K562 (cell line): Measurements from ENCODE around the gene CAPZA1. TPM values are rescaled to one million over a fixed set of nuclear protein-coding genes. Genes with fewer than 3 reads are reported as not detected.

Experiments used
- DNMT1 ChIP-seq: fragments of 450-650 bp; IDR thresholded peaks from 2 replicates; pipeline ENCODE4 v1.6.1; 2016; ENCODE audit warnings: antibody characterized with exemption, mild to moderate bottlenecking
- DPF2 ChIP-seq: fragments of 450-650 bp; IDR thresholded peaks from 2 replicates; pipeline ENCODE4 v1.6.1; 2016
- HDAC8 ChIP-seq: fragments of 450-650 bp; IDR thresholded peaks from 2 replicates; pipeline ENCODE4 v1.6.1; 2016; ENCODE audit warnings: mild to moderate bottlenecking, missing genetic modification characterization, moderate library complexity, missing compliant biosample characterization
- HES1 ChIP-seq: fragments of 450-650 bp; IDR thresholded peaks from 2 replicates; pipeline ENCODE4 v1.6.1; 2016; ENCODE audit warnings: low read depth, mild to moderate bottlenecking, moderate library complexity
- IRF9 ChIP-seq: fragments of 450-650 bp; IDR thresholded peaks from 2 replicates; pipeline ENCODE4 v1.6.1; 2016; ENCODE audit warnings: missing biosample characterization, missing genetic modification characterization
- KAT7 ChIP-seq: sonication (generic); formaldehyde crosslinking; IDR thresholded peaks from 2 replicates; pipeline ENCODE4 v1.8.0; 2022; ENCODE audit warnings: missing genetic modification reagents, mild to moderate bottlenecking, borderline replicate concordance
- NR2F6 ChIP-seq: fragments of 450-650 bp; formaldehyde crosslinking; IDR thresholded peaks from 2 replicates; pipeline ENCODE4 v1.4.0; 2020; ENCODE audit warnings: mild to moderate bottlenecking
- ZBTB1 ChIP-seq: sonication (generic); formaldehyde crosslinking; IDR thresholded peaks from 2 replicates; pipeline ENCODE4 v1.8.1; 2023; ENCODE audit warnings: missing genetic modification reagents, low read depth, mild to moderate bottlenecking, borderline replicate concordance
- ZBTB8A ChIP-seq: fragments of 450-650 bp; IDR thresholded peaks from 2 replicates; pipeline ENCODE4 v1.6.1; 2018; ENCODE audit warnings: mild to moderate bottlenecking, moderate library complexity; ENCODE audit not compliant: partially characterized antibody
- polyA plus RNA-seq, 8 experiments: library from polyadenylated mRNA; depleted of rRNA in 4 of 8; stranded (reverse) in 5 of 8; unstranded in 3 of 8; fragments of >200 nt; fragmentation: Nextera tagmentation in 2 of 8; fragmentation: Illumina TruSeq in 1 of 8; extraction: Ambion mirVana in 2 of 8; extraction: Trizol in 1 of 8; gene quantifications; 2 replicates each; pipeline versions ENCODE4 v1.2.1 to v1.2.3, GENCODE V29; 2011 to 2014; ENCODE audit warnings: inconsistent platforms in 1 of 8, missing spikeins in 1 of 8
- total RNA-seq, 7 experiments: library from RNA; depleted of rRNA in 6 of 7; stranded (reverse); fragments of >200 nt in 6 of 7; fragmentation: Illumina TruSeq in 2 of 7; extraction: Trizol in 2 of 7; gene quantifications; 2 replicates each; pipeline versions ENCODE4 v1.2.1 to v1.2.3, GENCODE V29; 2011 to 2021; ENCODE audit warnings: low replicate concordance in 1 of 7
- TF ChIP-seq, protein P1 (sequence below): IDR thresholded peaks from 2 replicates; pipeline ENCODE4 v1.6.1; 2012; ENCODE audit warnings: low read depth, low read length, improper control_type of control experiment, borderline replicate concordance
- TF ChIP-seq, protein P2 (sequence below): fragments of 450-650 bp; IDR thresholded peaks from 2 replicates; pipeline ENCODE4 v1.6.1; 2017; ENCODE audit warnings: antibody characterized with exemption
- TF ChIP-seq, protein P3 (sequence below): fragments of 250-450 bp; sonication (Bioruptor Pico); IDR thresholded peaks from 2 replicates; pipeline ENCODE4 v1.6.1; 2021; ENCODE audit warnings: mild to moderate bottlenecking
- TF ChIP-seq, protein P4 (sequence below): fragments of 250-450 bp; sonication (Bioruptor Pico); IDR thresholded peaks from 2 replicates; pipeline ENCODE4 v1.5.1; 2021; ENCODE audit warnings: mild to moderate bottlenecking

Gene CAPZA1
- total and polyA plus RNA-seq, 9 of the 15 experiments (the other 6 are each of a cell fraction or from before 2014, with no cell fraction given): 237 to 1,020 (median 306) TPM

DNA sequence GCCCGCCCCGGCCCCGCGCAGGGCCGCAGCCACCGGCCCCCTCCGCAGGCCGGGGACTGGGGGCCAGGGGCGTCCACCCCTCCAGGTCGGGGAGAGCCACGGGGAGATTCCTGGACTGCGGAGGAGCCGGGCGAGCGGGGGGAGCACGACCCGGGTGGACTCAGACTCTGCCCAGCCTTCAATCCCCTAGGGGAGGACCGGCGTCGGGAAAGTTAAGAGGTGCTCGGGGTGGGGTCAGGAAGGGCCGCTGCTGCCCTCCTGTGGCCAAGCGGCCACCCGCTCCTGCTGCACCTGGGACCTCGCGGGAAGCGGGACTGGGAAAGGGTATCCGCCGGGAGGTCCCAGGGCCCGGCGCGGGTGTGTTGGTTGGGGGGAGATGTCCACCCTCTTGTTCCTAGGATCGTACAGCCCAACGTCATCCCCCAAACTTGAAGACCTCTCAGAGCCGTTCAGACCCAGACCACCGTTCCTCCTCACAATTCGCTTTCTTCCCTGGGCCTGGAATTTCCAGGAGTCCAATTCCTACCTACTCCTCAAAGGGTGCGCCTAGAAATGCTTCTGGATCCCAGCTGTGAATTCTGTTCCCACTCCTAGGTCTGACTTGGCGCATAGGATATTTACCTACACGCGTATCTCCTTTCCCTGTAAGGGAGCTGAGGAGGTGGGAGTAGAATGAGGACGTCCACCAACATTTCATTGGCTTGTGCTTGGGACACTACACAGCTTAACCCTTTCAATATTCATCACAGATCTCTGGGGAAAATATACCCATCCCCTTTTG, 87.8 kb downstream of the CAPZA1 start (continued):
- TF ChIP-seq, protein P1, sequence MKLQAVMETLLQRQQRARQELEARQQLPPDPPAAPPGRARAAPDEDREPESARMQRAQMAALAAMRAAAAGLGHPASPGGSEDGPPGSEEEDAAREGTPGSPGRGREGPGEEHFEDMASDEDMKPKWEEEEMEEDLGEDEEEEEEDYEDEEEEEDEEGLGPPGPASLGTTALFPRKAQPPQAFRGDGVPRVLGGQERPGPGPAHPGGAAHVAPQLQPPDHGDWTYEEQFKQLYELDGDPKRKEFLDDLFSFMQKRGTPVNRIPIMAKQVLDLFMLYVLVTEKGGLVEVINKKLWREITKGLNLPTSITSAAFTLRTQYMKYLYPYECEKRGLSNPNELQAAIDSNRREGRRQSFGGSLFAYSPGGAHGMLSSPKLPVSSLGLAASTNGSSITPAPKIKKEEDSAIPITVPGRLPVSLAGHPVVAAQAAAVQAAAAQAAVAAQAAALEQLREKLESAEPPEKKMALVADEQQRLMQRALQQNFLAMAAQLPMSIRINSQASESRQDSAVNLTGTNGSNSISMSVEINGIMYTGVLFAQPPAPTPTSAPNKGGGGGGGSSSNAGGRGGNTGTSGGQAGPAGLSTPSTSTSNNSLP: no peak
- no peak for TF ChIP-seq NR2F6 (CRISPR knock-in tag)
- no peak for TF ChIP-seq ZBTB8A
- no peak for TF ChIP-seq IRF9 (tag)
- TF ChIP-seq KAT7 (CRISPR knock-in tag): no peak
- no peak for TF ChIP-seq DPF2
- TF ChIP-seq HES1: no peak
- TF ChIP-seq, protein P2, sequence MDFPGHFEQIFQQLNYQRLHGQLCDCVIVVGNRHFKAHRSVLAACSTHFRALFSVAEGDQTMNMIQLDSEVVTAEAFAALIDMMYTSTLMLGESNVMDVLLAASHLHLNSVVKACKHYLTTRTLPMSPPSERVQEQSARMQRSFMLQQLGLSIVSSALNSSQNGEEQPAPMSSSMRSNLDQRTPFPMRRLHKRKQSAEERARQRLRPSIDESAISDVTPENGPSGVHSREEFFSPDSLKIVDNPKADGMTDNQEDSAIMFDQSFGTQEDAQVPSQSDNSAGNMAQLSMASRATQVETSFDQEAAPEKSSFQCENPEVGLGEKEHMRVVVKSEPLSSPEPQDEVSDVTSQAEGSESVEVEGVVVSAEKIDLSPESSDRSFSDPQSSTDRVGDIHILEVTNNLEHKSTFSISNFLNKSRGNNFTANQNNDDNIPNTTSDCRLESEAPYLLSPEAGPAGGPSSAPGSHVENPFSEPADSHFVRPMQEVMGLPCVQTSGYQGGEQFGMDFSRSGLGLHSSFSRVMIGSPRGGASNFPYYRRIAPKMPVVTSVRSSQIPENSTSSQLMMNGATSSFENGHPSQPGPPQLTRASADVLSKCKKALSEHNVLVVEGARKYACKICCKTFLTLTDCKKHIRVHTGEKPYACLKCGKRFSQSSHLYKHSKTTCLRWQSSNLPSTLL: no peak
- no peak for TF ChIP-seq DNMT1
- TF ChIP-seq, protein P3, sequence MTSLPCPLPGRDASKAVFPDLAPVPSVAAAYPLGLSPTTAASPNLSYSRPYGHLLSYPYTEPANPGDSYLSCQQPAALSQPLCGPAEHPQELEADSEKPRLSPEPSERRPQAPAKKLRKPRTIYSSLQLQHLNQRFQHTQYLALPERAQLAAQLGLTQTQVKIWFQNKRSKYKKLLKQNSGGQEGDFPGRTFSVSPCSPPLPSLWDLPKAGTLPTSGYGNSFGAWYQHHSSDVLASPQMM: no peak
- TF ChIP-seq HDAC8 (tag): no peak
- TF ChIP-seq, protein P4, sequence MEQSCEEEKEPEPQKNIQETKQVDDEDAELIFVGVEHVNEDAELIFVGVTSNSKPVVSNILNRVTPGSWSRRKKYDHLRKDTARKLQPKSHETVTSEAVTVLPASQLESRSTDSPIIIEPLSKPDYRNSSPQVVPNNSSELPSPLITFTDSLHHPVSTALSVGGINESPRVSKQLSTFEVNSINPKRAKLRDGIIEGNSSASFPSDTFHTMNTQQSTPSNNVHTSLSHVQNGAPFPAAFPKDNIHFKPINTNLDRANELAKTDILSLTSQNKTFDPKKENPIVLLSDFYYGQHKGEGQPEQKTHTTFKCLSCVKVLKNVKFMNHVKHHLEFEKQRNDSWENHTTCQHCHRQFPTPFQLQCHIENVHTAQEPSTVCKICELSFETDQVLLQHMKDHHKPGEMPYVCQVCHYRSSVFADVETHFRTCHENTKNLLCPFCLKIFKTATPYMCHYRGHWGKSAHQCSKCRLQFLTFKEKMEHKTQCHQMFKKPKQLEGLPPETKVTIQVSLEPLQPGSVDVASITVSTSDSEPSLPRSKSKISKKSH: no peak
- no peak for TF ChIP-seq ZBTB1 (CRISPR knock-in tag)
